Right renal cortex interstitium (tissue), 3 donors: ENCODE results near the gene VAMP1. TPM values are rescaled to one million over a fixed set of nuclear protein-coding genes. Genes with fewer than 3 reads are reported as not detected.
"Not testable (repeated sequence)": the region's sequence is repeated elsewhere in the genome, so short reads cannot be mapped to it uniquely, and the experiment has no call there.

Experiments
- DNase-seq, 3 donors: peaks; one replicate each; pipeline ENCODE4 v3.0.0-alpha.2; 2013; ENCODE audit warnings: low read depth in 3 of 3, low spot score in 2 of 3
- polyA plus RNA-seq, 3 donors: library from polyadenylated mRNA; unstranded; fragments of 120-200 nt; gene quantifications; one replicate each; pipeline ENCODE4 v1.2.1, GENCODE V29; 2013; ENCODE audit not compliant: insufficient read length in 3 of 3

VAMP1 gene
- polyA plus RNA-seq, 3 donors: 5.8 to 12.7 (median 9.0) TPM

GRCh38 chr12:6471989-6472360 lies 1.5 kb upstream of the VAMP1 start:
- no peak for DNase-seq

- DNase-seq: no peak
These were observed 685 bp downstream of the VAMP1 start for GRCh38 chr12:6469609-6470374.

GRCh38 chr12:6469092-6469491 lies 1.4 kb downstream of the VAMP1 start:
- DNase-seq: no peak

- no peak for DNase-seq
These were observed 2.2 kb downstream of the VAMP1 start for GRCh38 chr12:6468283-6468575.

GRCh38 chr12:6467571-6468282 lies 2.8 kb downstream of the VAMP1 start:
- not testable (repeated sequence) for DNase-seq

GRCh38 chr12:6466751-6467150 lies 3.7 kb downstream of the VAMP1 start:
- DNase-seq: not testable (repeated sequence)

- DNase-seq: no peak
These were observed 4.3 kb downstream of the VAMP1 start for GRCh38 chr12:6466184-6466573.

GRCh38 chr12:6465467-6466183 lies 4.9 kb downstream of the VAMP1 start:
- DNase-seq: peak in 2 of 3 donors; percentile 53 to 56

- no peak for DNase-seq
These were observed 5.9 kb downstream of the VAMP1 start for GRCh38 chr12:6464531-6464930.

GRCh38 chr12:6463858-6464257 lies 6.6 kb downstream of the VAMP1 start:
- no peak for DNase-seq

- no peak for DNase-seq
These were observed 7.3 kb downstream of the VAMP1 start for GRCh38 chr12:6463216-6463615.

- no peak for DNase-seq
These were observed 8.1 kb downstream of the VAMP1 start for GRCh38 chr12:6462234-6462995.

- DNase-seq: no peak
These were observed 8.9 kb downstream of the VAMP1 start for GRCh38 chr12:6461401-6462233.

- DNase-seq: no peak
These were observed 9.6 kb downstream of the VAMP1 start for GRCh38 chr12:6460751-6461371.

GRCh38 chr12:6459004-6459337 lies 11.5 kb downstream of the VAMP1 start:
- no peak for DNase-seq

GRCh38 chr12:6458281-6459003 lies 12.0 kb downstream of the VAMP1 start:
- no peak for DNase-seq

GRCh38 chr12:6457220-6457945 lies 13.1 kb downstream of the VAMP1 start:
- DNase-seq: no peak

- no peak for DNase-seq
These were observed 17.4 kb downstream of the VAMP1 start for GRCh38 chr12:6452944-6453630.
